GM19397 (cell line): ENCODE results near the gene BANP.
"Not testable (repeated sequence)": the region's sequence is repeated elsewhere in the genome, so short reads cannot be mapped to it uniquely, and the experiment has no call there.

ENCODE experiments used
- ATAC-seq: cut with Tn5 transposase; IDR thresholded peaks from one replicate; pipeline ENCODE4 v1.9.1; 2021; ENCODE audit warnings: mild to moderate bottlenecking, moderate library complexity; ENCODE audit not compliant: unreplicated experiment

BANP gene

GRCh38 chr16:88013091-88013609 is 61.9 kb downstream of the BANP start:
- no peak for ATAC-seq

GRCh38 chr16:88013766-88014251 is 62.6 kb downstream of the BANP start:
- ATAC-seq = no peak

- ATAC-seq = no peak
These were observed 63.1 kb downstream of the BANP start for GRCh38 chr16:88014252-88014781.

- no peak for ATAC-seq
These were observed 63.9 kb downstream of the BANP start for GRCh38 chr16:88014954-88015805.

GRCh38 chr16:88015806-88016140 is 64.5 kb downstream of the BANP start:
- no peak for ATAC-seq

GRCh38 chr16:88016386-88016785 is 65.2 kb downstream of the BANP start:
- ATAC-seq = not testable (repeated sequence)

GRCh38 chr16:88016964-88017363 is 65.7 kb downstream of the BANP start:
- ATAC-seq = no peak

GRCh38 chr16:88017587-88018101 is 66.4 kb downstream of the BANP start:
- ATAC-seq = no peak

GRCh38 chr16:88018382-88018781 is 67.1 kb downstream of the BANP start:
- not testable (repeated sequence) for ATAC-seq

- not testable (repeated sequence) for ATAC-seq
These were observed 68.0 kb downstream of the BANP start for GRCh38 chr16:88019041-88019820.

- ATAC-seq = no peak
These were observed 68.7 kb downstream of the BANP start for GRCh38 chr16:88019821-88020515.

GRCh38 chr16:88020516-88020885 is 69.3 kb downstream of the BANP start:
- ATAC-seq = no peak

GRCh38 chr16:88021041-88021970 is 70.1 kb downstream of the BANP start:
- not testable (repeated sequence) for ATAC-seq

- ATAC-seq = no peak
These were observed 71.1 kb downstream of the BANP start for GRCh38 chr16:88022076-88023042.

GRCh38 chr16:88023366-88023765 is 72.1 kb downstream of the BANP start:
- ATAC-seq = no peak

- ATAC-seq = no peak
These were observed 72.6 kb downstream of the BANP start for GRCh38 chr16:88023786-88024185.

GRCh38 chr16:88024491-88025085 is 73.4 kb downstream of the BANP start:
- ATAC-seq = not testable (repeated sequence)

GRCh38 chr16:88025086-88025492 is 73.9 kb downstream of the BANP start:
- not testable (repeated sequence) for ATAC-seq
